H1 (cell line): ENCODE data around the gene MARCHF3. TPM values are rescaled to one million over a fixed set of nuclear protein-coding genes. Genes with fewer than 3 reads are reported as not detected.

Experiments
- CTCF ChIA-PET: fragments of 300-600 bp; sonication (Branson Sonifier 250); formaldehyde crosslinking; loops from one replicate; lab custom pipeline; 2021; ENCODE audit not compliant: partially characterized antibody; lab: Charles Lee
- POLR2A ChIA-PET: fragments of 300-600 bp; sonication (Branson Sonifier 250); formaldehyde crosslinking; loops from one replicate; lab custom pipeline; 2021; ENCODE audit warnings: inconsistent platforms; ENCODE audit not compliant: partially characterized antibody; lab: Charles Lee
- DNase-seq, 2 experiments: peaks; one replicate each; pipeline versions ENCODE4 v3.0.0 to v3.0.0-alpha.2; 2010 to 2022; ENCODE audit warnings: low spot score in 2 of 2, low read depth in 1 of 2, mixed read lengths in 1 of 2
- FAIRE-seq: peaks from 2 replicates; lab custom pipeline; 2011; peaks lifted over from hg19 to GRCh38; lab: Jason Lieb, UNC
- H2AFZ ChIP-seq: 2 replicates; pipeline ENCODE4 v1.8.1; 2012; ENCODE audit warnings: low read length, inconsistent platforms
- H2AK5ac ChIP-seq: 2 replicates; pipeline ENCODE4 v1.6.1; 2013; ENCODE audit warnings: low read depth, low read length
- H2BK120ac ChIP-seq: replicated peaks from 2 replicates; pipeline ENCODE3; 2013; ENCODE audit warnings: low read depth, low read length, inconsistent platforms
- H2BK12ac ChIP-seq: 2 replicates; pipeline ENCODE4 v1.6.1; 2013; ENCODE audit warnings: low read depth, low read length
- H2BK15ac ChIP-seq: 2 replicates; pipeline ENCODE4 v1.6.1; 2013; ENCODE audit warnings: low read length
- H2BK20ac ChIP-seq: 2 replicates; pipeline ENCODE4 v1.6.1; 2013; ENCODE audit warnings: low read length
- H2BK5ac ChIP-seq: 2 replicates; pipeline ENCODE4 v1.6.1; 2013; ENCODE audit warnings: low read depth, low read length
- H3K14ac ChIP-seq: 2 replicates; pipeline ENCODE4 v1.6.1; 2013; ENCODE audit warnings: inconsistent platforms; ENCODE audit not compliant: insufficient read length
- H3K18ac ChIP-seq: 2 replicates; pipeline ENCODE4 v1.6.1; 2013; ENCODE audit warnings: low read length; ENCODE audit errors: extremely low read depth
- H3K23ac ChIP-seq: 2 replicates; pipeline ENCODE4 v1.6.1; 2013; ENCODE audit warnings: inconsistent platforms; ENCODE audit not compliant: insufficient read length
- H3K23me2 ChIP-seq: 2 replicates; pipeline ENCODE4 v1.6.1; 2013; ENCODE audit warnings: low read depth, low read length
- H3K27ac ChIP-seq: 2 replicates; pipeline ENCODE4 v1.6.1; 2011; ENCODE audit warnings: low read depth, low read length, inconsistent platforms
- H3K27me3 ChIP-seq, 4 experiments: replicated peaks in 1 of 4; 1 replicate in 1 of 4; 2 replicates in 3 of 4; pipeline versions ENCODE4 v1.6.1 to v1.8.1; 2011 to 2013; ENCODE audit warnings: low read length in 3 of 4, mild to moderate bottlenecking in 3 of 4, inconsistent platforms in 2 of 4, mixed read lengths in 2 of 4, moderate library complexity in 1 of 4; ENCODE audit not compliant: control insufficient read depth in 3 of 4, insufficient read depth in 3 of 4; ENCODE audit errors: extremely low read depth in 1 of 4
- H3K36me3 ChIP-seq, 4 experiments: 2 replicates each; pipeline versions ENCODE4 v1.6.1 to v1.8.1; 2011 to 2013; ENCODE audit warnings: mild to moderate bottlenecking in 4 of 4, low read length in 3 of 4, moderate library complexity in 2 of 4, control low read depth in 1 of 4, inconsistent platforms in 1 of 4; ENCODE audit not compliant: insufficient read depth in 4 of 4, control insufficient read depth in 2 of 4
- H3K4ac ChIP-seq: replicated peaks from 2 replicates; pipeline ENCODE3; 2013; ENCODE audit warnings: low read length, low read depth, mixed read lengths, inconsistent platforms; ENCODE audit not compliant: insufficient read length
- H3K4me1 ChIP-seq, 4 experiments: replicated peaks in 1 of 4; 1 replicate in 1 of 4; 2 replicates in 3 of 4; pipeline versions ENCODE4 v1.6.1 to v1.8.1; 2011 to 2013; ENCODE audit warnings: low read length in 3 of 4, inconsistent platforms in 2 of 4, mixed read lengths in 1 of 4; ENCODE audit not compliant: insufficient read depth in 4 of 4, control insufficient read depth in 3 of 4
- H3K4me2 ChIP-seq, 2 experiments: 2 replicates each; pipeline versions ENCODE4 v1.6.1 to v1.8.1; 2011 to 2013; ENCODE audit warnings: low read depth in 2 of 2, low read length in 2 of 2, control low read depth in 1 of 2, inconsistent platforms in 1 of 2, mild to moderate bottlenecking in 1 of 2; ENCODE audit not compliant: insufficient read depth in 1 of 2
- H3K4me3 ChIP-seq, 4 experiments: fragments of 200-600, 300-600 bp in 1 of 4; sonication (generic), shearing (Covaris generic), sonication (Bioruptor Twin) in 1 of 4; 2 replicates each; pipeline versions ENCODE4 v1.5.1 to v1.8.1; 2011 to 2016; ENCODE audit warnings: low read length in 4 of 4, low read depth in 3 of 4, control low read depth in 2 of 4, inconsistent platforms in 2 of 4, mild to moderate bottlenecking in 2 of 4, mixed read lengths in 1 of 4, moderate library complexity in 1 of 4; ENCODE audit not compliant: insufficient read depth in 2 of 4; ENCODE audit errors: extremely low read depth in 1 of 4
- H3K56ac ChIP-seq: replicated peaks from 2 replicates; pipeline ENCODE3; 2013; ENCODE audit warnings: low read depth, mild to moderate bottlenecking, mixed read lengths, low read length, inconsistent platforms; ENCODE audit not compliant: insufficient read length
- H3K79me1 ChIP-seq: 2 replicates; pipeline ENCODE4 v1.6.1; 2013; ENCODE audit warnings: low read depth, low read length, control low read depth
- H3K79me2 ChIP-seq, 2 experiments: 2 replicates each; pipeline versions ENCODE4 v1.6.1 to v1.8.1; 2012 to 2013; ENCODE audit warnings: low read length in 2 of 2, mild to moderate bottlenecking in 2 of 2, inconsistent platforms in 1 of 2; ENCODE audit not compliant: insufficient read depth in 2 of 2, control insufficient read depth in 1 of 2
- H3K9ac ChIP-seq, 4 experiments: replicated peaks in 1 of 4; 1 replicate in 1 of 4; 2 replicates in 3 of 4; pipeline versions ENCODE4 v1.6.1 to v1.8.1; 2011 to 2013; ENCODE audit warnings: low read depth in 3 of 4, low read length in 3 of 4, control low read depth in 2 of 4, mild to moderate bottlenecking in 2 of 4, moderate library complexity in 2 of 4, inconsistent platforms in 1 of 4; ENCODE audit errors: extremely low read depth in 1 of 4
- H3K9me3 ChIP-seq, 2 experiments: 2 replicates each; pipeline versions ENCODE4 v1.6.1 to v1.8.1; 2012 to 2013; ENCODE audit warnings: mild to moderate bottlenecking in 2 of 2, moderate library complexity in 2 of 2, control low read depth in 1 of 2, inconsistent platforms in 1 of 2, low read depth in 1 of 2, low read length in 1 of 2, mixed read lengths in 1 of 2; ENCODE audit not compliant: insufficient read depth in 2 of 2
- H4K20me1 ChIP-seq, 2 experiments: replicated peaks in 1 of 2; 2 replicates each; pipeline versions ENCODE3 to v1.8.1; 2011 to 2013; ENCODE audit warnings: inconsistent platforms in 2 of 2, low read length in 2 of 2, mild to moderate bottlenecking in 1 of 2; ENCODE audit not compliant: insufficient read depth in 2 of 2, control insufficient read depth in 1 of 2
- H4K5ac ChIP-seq: 2 replicates; pipeline ENCODE4 v1.6.1; 2013; ENCODE audit warnings: low read length, low read depth, mixed read lengths, inconsistent platforms; ENCODE audit not compliant: insufficient read length
- H4K8ac ChIP-seq: 2 replicates; pipeline ENCODE4 v1.8.0; 2013; ENCODE audit warnings: mild to moderate bottlenecking, moderate library complexity, low read length, inconsistent platforms; ENCODE audit not compliant: insufficient read depth; ENCODE audit errors: extremely low read depth
- H4K91ac ChIP-seq: replicated peaks from 2 replicates; pipeline ENCODE3; 2013; ENCODE audit warnings: low read length, mixed read lengths, inconsistent platforms; ENCODE audit not compliant: insufficient read length
- EGR1 ChIP-seq: IDR thresholded peaks from 2 replicates; pipeline ENCODE4 v1.6.1; 2011; ENCODE audit warnings: low read depth, low read length, borderline replicate concordance
- EZH2 ChIP-seq: fragments of 200-600 bp; sonication (generic); IDR thresholded peaks from 2 replicates; pipeline ENCODE4 v1.7.1; 2012; ENCODE audit warnings: low read depth, mild to moderate bottlenecking, moderate library complexity, low read length, inconsistent platforms; ENCODE audit not compliant: severe bottlenecking
- FOSL1 ChIP-seq: IDR thresholded peaks from 2 replicates; pipeline ENCODE4 v1.6.1; 2011; ENCODE audit warnings: mild to moderate bottlenecking, low read depth, low read length, moderate library complexity; ENCODE audit not compliant: insufficient read depth
- HDAC6 ChIP-seq: IDR thresholded peaks from one replicate; pipeline ENCODE4 v1.7.1; 2012; ENCODE audit warnings: low read depth, mild to moderate bottlenecking, inconsistent platforms, low read length, moderate library complexity
- JUN ChIP-seq: IDR thresholded peaks from 2 replicates; pipeline ENCODE4 v1.6.1; 2011; ENCODE audit warnings: low read depth, mild to moderate bottlenecking, improper control_type of control experiment, low read length
- MAX ChIP-seq: IDR thresholded peaks from 2 replicates; pipeline ENCODE4 v1.6.1; 2012; ENCODE audit warnings: inconsistent platforms
- POU5F1 ChIP-seq: IDR thresholded peaks from 2 replicates; pipeline ENCODE4 v1.6.1; 2011; ENCODE audit warnings: low read depth, mild to moderate bottlenecking, low read length, moderate library complexity
- WGBS, 2 experiments: shearing (Covaris generic) in 1 of 2; methylation state at CpG; one replicate each; pipeline versions ENCODE4 v1.1.6 to v1.1.7; 2013 to 2015; ENCODE audit warnings: low lambda C conversion rate in 2 of 2, mixed read lengths in 2 of 2, inconsistent platforms in 1 of 2, low coverage in 1 of 2, missing lambda C conversion rate in 1 of 2; ENCODE audit not compliant: insufficient replicate concordance in 2 of 2, insufficient coverage in 1 of 2, insufficient read length in 1 of 2; ENCODE audit errors: extremely low coverage in 1 of 2, missing lambda C conversion rate in 1 of 2; 5-methylcytosine and 5-hydroxymethylcytosine counted together
- polyA plus RNA-seq, 7 experiments: library from polyadenylated mRNA; depleted of rRNA in 3 of 7; stranded (reverse) in 5 of 7; unstranded in 2 of 7; fragments of >200 nt in 5 of 7; fragments of 200-250 nt in 2 of 7; gene quantifications; 1 replicate in 5 of 7; 2 replicates in 1 of 7; 4 replicates in 1 of 7; pipeline versions ENCODE4 v1.2.1 to v1.2.3, GENCODE V29; 2011 to 2013; ENCODE audit warnings: missing spikeins in 2 of 7, mixed read lengths in 2 of 7
- total RNA-seq: library from RNA; stranded (reverse); fragmentation: NEBNext Ultra II Directional; extraction: Animal tissue kit (Norgen Biotek cat#: 25700); gene quantifications from 2 replicates; pipeline ENCODE4 v1.2.1, GENCODE V29; 2021

Gene MARCHF3
- total and polyA plus RNA-seq, 2 of the 8 experiments (the other 6 are each of a cell fraction or from before 2014, with no cell fraction given) = 12.0 to 16.9 TPM

- Histone ChIP-seq H3K27me3 (no peaks in the 10 kb centered on the region), H2AK5ac (no peak overlapping the region), H3K23me2 (no peaks in the 10 kb centered on the region; the same call in 1 of the 2 replicates), H3K79me1 (no peaks in the 10 kb centered on the region; the same call in 1 of the 2 replicates), H3K79me2 (no peaks in the 10 kb centered on the region), H2BK5ac (no peak overlapping the region), H3K56ac (no peak overlapping the region), H3K14ac (no peak overlapping the region), H3K4ac (no peak overlapping the region), H3K36me3 (0 out of 8 replicates have a peak, but pooled peaks cover 0 to under 1% (median 0%) of the 10 kb centered on the region in 4 experiments), H4K8ac (no peak overlapping the region), H4K91ac (no peak overlapping the region), H4K20me1 (no peaks in the 10 kb centered on the region), H3K4me2 (no peak overlapping the region), H3K18ac (no peak overlapping the region), H3K4me1 (peaks cover 0 to 11% (median 9%) of the 10 kb centered on the region in 4 experiments), H2BK12ac (no peak overlapping the region), H2BK120ac (no peak overlapping the region), H3K27ac (no peak overlapping the region), H3K9me3 (no peaks in the 10 kb centered on the region; a peak in 1 of 4 replicates), H3K4me3 (no peak overlapping the region), H2AFZ (no peak overlapping the region), H3K23ac (no peak overlapping the region), H3K9ac (no peak overlapping the region; a peak in 1 of 7 replicates), H2BK15ac (no peak overlapping the region), H2BK20ac (no peak overlapping the region), H4K5ac (no peak overlapping the region)
- 79% methylated on average over 9 of the region's 9 CpGs; no CpG with 5 or more reads in 1 of the 2 experiments for WGBS, 2 experiments
- POLR2A ChIA-PET = interaction anchor here (0.9 to 1.4 kb wide), 2 partner anchors 14 to 31 kb away, joined by 3 read pairs; no protein-coding TSS in a partner anchor
- TF ChIP-seq FOSL1 = no peak
- TF ChIP-seq JUN = no peak
- no peak for TF ChIP-seq EZH2
- no peak for TF ChIP-seq HDAC6
- TF ChIP-seq EGR1 = no peak
- TF ChIP-seq POU5F1 = no peak
- no peak for TF ChIP-seq MAX
- FAIRE-seq = peak; percentile 13
- CTCF ChIA-PET = interaction anchor here (0.6 to 1.2 kb wide), 2 partner anchors 16 to 480 kb away, joined by 3 read pairs; no protein-coding TSS in a partner anchor
- DNase-seq = no peak
Measured at GRCh38 chr5:126917918-126918614, 112.3 kb downstream of the MARCHF3 start.
